SK-N-MC (cell line): ENCODE measurements around the gene ALDH16A1.
A peak's percentile ranks its signal among the peaks of the same experiment; 100 is the strongest.

Source experiments
- DNase-seq: peaks from one replicate; pipeline ENCODE4 v3.0.0-alpha.2; 2011; ENCODE audit warnings: low read depth, low spot score
- H3K27ac ChIP-seq: fragments of 200-600 bp; sonication (generic); 2 replicates; pipeline ENCODE4 v1.5.1; 2016; ENCODE audit warnings: mixed run types
- H3K36me3 ChIP-seq: fragments of 200-600 bp; sonication (generic); 2 replicates; pipeline ENCODE4 v1.6.1; 2017; ENCODE audit warnings: antibody characterized with exemption, low read length, mixed read lengths; ENCODE audit not compliant: insufficient read depth
- H3K4me3 ChIP-seq: fragments of 200-600 bp; sonication (generic); 2 replicates; pipeline ENCODE4 v1.5.1; 2016
- H3K9ac ChIP-seq: fragments of 200-600 bp; sonication (generic); 2 replicates; pipeline ENCODE4 v1.8.0; 2017; ENCODE audit warnings: mixed run types, mixed read lengths; ENCODE audit not compliant: insufficient read length
- H3K9me3 ChIP-seq: fragments of 200-600 bp; sonication (generic); 2 replicates; pipeline ENCODE4 v1.6.1; 2017; ENCODE audit warnings: low read depth, mild to moderate bottlenecking, antibody characterized with exemption, low read length, moderate library complexity, mixed read lengths
- EZH2 ChIP-seq: fragments of 200-600 bp; sonication (generic); IDR thresholded peaks from one replicate; pipeline ENCODE4 v1.6.1; 2017; ENCODE audit warnings: antibody characterized with exemption
- FOXP2 ChIP-seq: optimal IDR thresholded peaks from 2 replicates; pipeline ENCODE3; 2011; ENCODE audit warnings: mild to moderate bottlenecking, moderate library complexity; ENCODE audit not compliant: insufficient read depth; ENCODE audit errors: extremely low read length, control extremely low read depth
- POLR2AphosphoS5 ChIP-seq: IDR thresholded peaks from 2 replicates; pipeline ENCODE4 v1.6.1; 2012; ENCODE audit warnings: mild to moderate bottlenecking, low read depth, low read length, borderline replicate concordance

The ALDH16A1 gene

GRCh38 chr19:49502866-49503581, 50.0 kb downstream of the ALDH16A1 start:
- H3K9me3 ChIP-seq: no peaks in the 10 kb centered on the region
- peak overlapping the region; percentile 83 for H3K27ac ChIP-seq
- no peak overlapping the region for H3K4me3 ChIP-seq
- TF ChIP-seq EZH2 (no peak), FOXP2 (peak; percentile 40)
- DNase-seq: peak; percentile 66
- H3K36me3 ChIP-seq: peaks cover 23% of the 10 kb centered on the region
- H3K9ac ChIP-seq: no peak overlapping the region

GRCh38 chr19:49503582-49503962, 50.5 kb downstream of the ALDH16A1 start:
- DNase-seq: no peak
- Histone ChIP-seq H3K4me3 (no peak overlapping the region), H3K36me3 (peaks cover 18% of the 10 kb centered on the region), H3K9ac (no peak overlapping the region), H3K9me3 (no peaks in the 10 kb centered on the region), H3K27ac (peak overlapping the region; percentile 83)
- TF ChIP-seq FOXP2: no peak
- no peak for TF ChIP-seq POLR2AphosphoS5
- TF ChIP-seq EZH2: no peak

DNA sequence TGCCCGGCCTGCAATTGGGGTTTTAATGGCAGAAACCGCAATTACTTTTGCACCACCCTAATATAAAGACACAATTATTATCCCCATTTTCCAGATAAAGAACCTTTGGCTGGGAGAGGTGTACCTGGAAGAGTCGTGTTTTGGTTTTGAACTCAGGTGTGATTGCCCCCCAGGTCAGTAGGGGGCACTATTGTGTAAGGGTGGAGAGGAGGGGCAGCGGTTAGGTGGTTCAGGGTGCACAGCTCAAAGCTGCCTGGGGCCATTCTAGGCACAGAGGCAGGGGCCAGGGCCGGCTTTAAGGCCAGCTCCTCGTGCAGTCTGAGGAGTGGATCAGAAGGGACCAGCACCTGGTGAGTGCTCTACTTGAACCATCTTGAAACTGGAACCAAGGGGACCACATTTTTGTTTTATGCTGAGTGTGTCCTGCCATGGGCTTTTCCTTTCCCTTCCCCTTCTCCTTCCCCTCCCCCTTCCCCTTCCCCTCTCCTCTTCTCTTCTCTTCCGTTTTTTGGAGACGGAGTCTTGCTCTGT, 53.6 kb downstream of the ALDH16A1 start:
- Histone ChIP-seq H3K27ac (peak overlapping the region; percentile 100), H3K4me3 (peak overlapping the region; percentile 3; the same call in 1 of the 2 replicates), H3K36me3 (no peaks in the 10 kb centered on the region), H3K9me3 (no peaks in the 10 kb centered on the region), H3K9ac (no peak overlapping the region)
- DNase-seq: no peak
- TF ChIP-seq POLR2AphosphoS5 (no peak), EZH2 (no peak), FOXP2 (no peak)

- Histone ChIP-seq H3K36me3 (no peaks in the 10 kb centered on the region), H3K9me3 (no peaks in the 10 kb centered on the region), H3K4me3 (no peak overlapping the region; the same call in 1 of the 2 replicates), H3K27ac (peak overlapping the region; percentile 100), H3K9ac (peak overlapping the region; percentile 49)
- DNase-seq: no peak
- TF ChIP-seq EZH2 (no peak), FOXP2 (no peak), POLR2AphosphoS5 (no peak; the same call in 1 of the 2 replicates)
Measured at GRCh38 chr19:49507803-49508494, 54.9 kb downstream of the ALDH16A1 start.

- TF ChIP-seq FOXP2 (no peak), POLR2AphosphoS5 (peak; percentile 75), EZH2 (no peak)
- H3K9me3 ChIP-seq: no peaks in the 10 kb centered on the region
- H3K4me3 ChIP-seq: peak overlapping the region; percentile 100
- H3K9ac ChIP-seq: peak overlapping the region; percentile 100
- H3K27ac ChIP-seq: peak overlapping the region; percentile 100
- no peak for DNase-seq
- H3K36me3 ChIP-seq: peaks cover 42% of the 10 kb centered on the region
Measured at GRCh38 chr19:49512970-49513745, 60.1 kb downstream of the ALDH16A1 start.

- DNase-seq: no peak
- Histone ChIP-seq H3K36me3 (peaks cover 48% of the 10 kb centered on the region), H3K9me3 (no peaks in the 10 kb centered on the region), H3K9ac (peak overlapping the region; percentile 100), H3K27ac (peak overlapping the region; percentile 100), H3K4me3 (peak overlapping the region; percentile 100)
- TF ChIP-seq POLR2AphosphoS5 (no peak), FOXP2 (no peak), EZH2 (no peak)
Measured at GRCh38 chr19:49513746-49514118, 60.7 kb downstream of the ALDH16A1 start.

- Histone ChIP-seq H3K36me3 (peaks cover 52% of the 10 kb centered on the region), H3K27ac (peak overlapping the region; percentile 100), H3K9me3 (no peaks in the 10 kb centered on the region), H3K9ac (peak overlapping the region; percentile 100), H3K4me3 (peak overlapping the region; percentile 100)
- TF ChIP-seq EZH2 (no peak), FOXP2 (no peak), POLR2AphosphoS5 (no peak)
- no peak for DNase-seq
Measured at GRCh38 chr19:49514151-49514550, 61.1 kb downstream of the ALDH16A1 start.

DNA sequence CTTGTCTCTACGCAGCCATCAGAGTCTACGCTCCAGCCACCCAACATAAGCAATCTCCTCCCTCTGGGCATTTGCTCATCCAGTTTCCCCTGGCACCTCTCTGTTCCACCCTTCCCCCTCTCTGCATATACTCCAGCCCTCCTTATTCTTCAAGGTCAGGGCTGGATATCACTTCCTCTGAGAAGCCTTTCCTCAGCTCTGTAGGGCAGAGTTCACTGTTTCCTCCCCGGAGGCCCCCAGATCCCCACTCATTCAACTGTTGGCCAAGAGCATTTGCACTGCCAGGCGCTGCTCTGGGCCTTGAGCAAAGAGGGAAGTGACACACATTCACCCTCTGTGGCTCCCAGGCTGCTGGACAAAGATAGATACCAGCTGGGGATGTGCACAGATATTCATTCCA, 62.7 kb downstream of the ALDH16A1 start:
- Histone ChIP-seq H3K27ac (peak overlapping the region; percentile 100), H3K9me3 (no peaks in the 10 kb centered on the region), H3K4me3 (peak overlapping the region; percentile 100), H3K36me3 (peaks cover 66% of the 10 kb centered on the region), H3K9ac (peak overlapping the region; percentile 100)
- no peak for DNase-seq
- TF ChIP-seq FOXP2 (no peak), POLR2AphosphoS5 (peak; percentile 52; the same call in 1 of the 2 replicates)
